T-helper 2 cell treated with Interferon-gamma antibody and Interleukin-4, amounts not matched to agents 5 μg/mL and 100 μg/mL, for 36 hours (primary cell): ENCODE results near the gene ZSCAN16.
"Not testable (repeated sequence)": the region's sequence is repeated elsewhere in the genome, so short reads cannot be mapped to it uniquely, and the experiment has no call there.

ENCODE experiments used
- DNase-seq: peaks from one replicate; pipeline ENCODE4 v3.0.0; 2021; ENCODE audit warnings: low spot score
- H3K27ac Mint-ChIP-seq: one replicate; pipeline ENCODE4 v1.8.0; 2021; ENCODE audit warnings: mild to moderate bottlenecking, mixed read lengths
- H3K27me3 Mint-ChIP-seq: one replicate; pipeline ENCODE4 v1.8.0; 2021; ENCODE audit warnings: low read depth, mixed read lengths
- H3K36me3 Mint-ChIP-seq: one replicate; pipeline ENCODE4 v1.8.0; 2021; ENCODE audit warnings: low read depth, mixed read lengths
- H3K4me1 Mint-ChIP-seq: one replicate; pipeline ENCODE4 v1.8.0; 2021; ENCODE audit warnings: low read depth, mixed read lengths
- H3K4me3 Mint-ChIP-seq: one replicate; pipeline ENCODE4 v1.8.0; 2022; ENCODE audit warnings: mild to moderate bottlenecking, moderate library complexity, mixed read lengths
- H3K9me3 Mint-ChIP-seq: one replicate; pipeline ENCODE4 v1.8.0; 2021; ENCODE audit warnings: mixed read lengths

Gene ZSCAN16

DNA sequence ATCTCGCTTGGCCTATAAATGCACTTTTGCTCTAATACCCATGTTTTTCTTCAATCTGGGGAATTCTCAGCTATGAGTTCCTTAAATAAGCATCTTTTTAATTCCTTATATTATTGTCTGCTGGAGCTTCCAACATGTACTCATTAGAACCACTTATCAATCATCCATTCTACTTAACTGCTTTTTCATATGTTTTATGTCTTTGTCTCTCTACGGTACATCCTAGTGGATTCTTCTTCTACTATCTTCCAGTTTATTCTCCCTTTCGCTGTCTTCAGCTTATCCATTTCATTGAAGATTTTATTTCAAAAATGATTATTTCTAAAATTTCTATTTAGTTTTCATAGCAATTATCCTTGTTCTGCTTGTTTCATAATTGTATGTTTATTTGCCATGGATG lies 12.4 kb upstream of the ZSCAN16 start:
- Mint-ChIP-seq H3K9me3 (no peaks in the 10 kb centered on the region), H3K27me3 (no peaks in the 10 kb centered on the region), H3K4me1 (no peaks in the 10 kb centered on the region), H3K27ac (no peak overlapping the region), H3K36me3 (peaks cover 23% of the 10 kb centered on the region), H3K4me3 (no peak overlapping the region)
- no peak for DNase-seq

DNA sequence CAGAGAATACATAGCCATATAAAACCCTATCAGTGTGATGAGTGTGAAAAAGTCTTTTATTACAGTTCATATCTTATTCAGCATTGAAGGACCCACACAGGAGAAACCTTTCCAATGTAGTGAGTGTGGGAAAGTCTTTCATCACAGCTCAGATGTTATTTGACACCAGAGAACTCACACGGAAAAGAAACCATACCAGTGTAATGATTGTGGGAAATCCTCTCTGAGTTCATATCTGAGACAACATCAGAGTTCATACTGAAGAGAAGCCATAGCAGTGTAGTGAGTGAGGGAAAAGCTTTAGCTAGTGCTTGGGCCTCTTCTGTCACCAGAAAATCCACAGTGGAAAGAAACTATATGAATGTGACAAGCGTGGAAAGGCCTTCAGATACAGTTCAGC lies 8.6 kb upstream of the ZSCAN16 start:
- peaks cover 38% of the 10 kb centered on the region for H3K36me3 Mint-ChIP-seq
- no peaks in the 10 kb centered on the region for H3K4me1 Mint-ChIP-seq
- H3K27me3 Mint-ChIP-seq, result no peaks in the 10 kb centered on the region
- no peak for DNase-seq
- H3K4me3 Mint-ChIP-seq, result no peak overlapping the region
- no peak overlapping the region for H3K27ac Mint-ChIP-seq
- no peaks in the 10 kb centered on the region for H3K9me3 Mint-ChIP-seq

DNA sequence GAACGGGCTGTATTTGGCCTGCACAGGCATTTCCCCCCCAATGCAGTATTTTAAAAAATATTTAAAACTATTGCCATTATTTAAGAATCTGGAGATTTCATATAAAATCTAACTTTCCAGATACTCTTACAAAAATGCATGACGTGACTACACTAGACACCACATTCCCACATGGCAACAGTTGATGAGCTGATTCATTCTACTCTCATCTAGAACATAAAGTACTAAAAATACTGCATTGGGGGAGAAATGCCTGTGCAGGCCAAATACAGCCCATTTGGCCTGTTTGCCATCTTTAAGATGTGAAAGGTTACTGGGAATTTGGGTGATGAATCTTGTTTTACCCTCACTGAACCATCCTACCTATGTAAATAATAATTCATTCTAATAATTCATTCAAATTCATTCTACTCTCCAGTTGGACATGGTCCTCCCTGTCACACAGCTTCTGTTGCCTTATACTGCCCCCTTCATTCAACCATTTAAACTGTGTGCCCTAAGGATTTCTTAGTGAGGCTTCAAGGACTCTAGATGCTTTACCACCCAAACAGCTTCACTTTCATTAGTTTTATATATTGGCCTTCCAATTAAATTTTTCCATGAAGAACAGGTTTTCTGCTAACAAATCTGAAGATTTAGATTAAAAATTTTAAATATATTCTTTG lies 6.9 kb upstream of the ZSCAN16 start:
- H3K9me3 Mint-ChIP-seq, result no peaks in the 10 kb centered on the region
- DNase-seq, result no peak
- no peak overlapping the region for H3K27ac Mint-ChIP-seq
- no peaks in the 10 kb centered on the region for H3K27me3 Mint-ChIP-seq
- H3K36me3 Mint-ChIP-seq, result peaks cover 43% of the 10 kb centered on the region
- no peaks in the 10 kb centered on the region for H3K4me1 Mint-ChIP-seq
- no peak overlapping the region for H3K4me3 Mint-ChIP-seq

DNA sequence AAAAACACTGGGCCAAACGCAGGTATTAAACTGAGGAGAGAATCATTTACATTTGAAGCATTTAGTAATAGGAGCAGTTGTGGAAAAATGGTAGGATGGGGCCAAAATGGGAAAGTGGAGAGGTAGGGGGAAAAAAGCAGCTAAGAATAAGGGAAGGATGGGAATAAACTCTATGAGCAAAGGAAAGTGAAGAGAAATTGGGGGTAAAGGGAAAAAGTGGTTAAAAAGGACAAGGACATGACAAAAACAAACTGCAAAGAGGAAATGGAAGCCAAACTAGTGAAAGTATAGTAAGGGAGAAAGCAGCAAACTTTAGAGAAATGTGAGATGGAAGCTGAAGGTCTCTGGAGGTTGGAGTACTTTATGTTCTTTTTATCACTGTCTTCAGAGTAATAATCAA lies 6.2 kb upstream of the ZSCAN16 start:
- Mint-ChIP-seq H3K9me3 (no peaks in the 10 kb centered on the region), H3K4me1 (no peaks in the 10 kb centered on the region), H3K27me3 (no peaks in the 10 kb centered on the region), H3K4me3 (no peak overlapping the region), H3K36me3 (peaks cover 47% of the 10 kb centered on the region), H3K27ac (no peak overlapping the region)
- DNase-seq, result no peak

DNA sequence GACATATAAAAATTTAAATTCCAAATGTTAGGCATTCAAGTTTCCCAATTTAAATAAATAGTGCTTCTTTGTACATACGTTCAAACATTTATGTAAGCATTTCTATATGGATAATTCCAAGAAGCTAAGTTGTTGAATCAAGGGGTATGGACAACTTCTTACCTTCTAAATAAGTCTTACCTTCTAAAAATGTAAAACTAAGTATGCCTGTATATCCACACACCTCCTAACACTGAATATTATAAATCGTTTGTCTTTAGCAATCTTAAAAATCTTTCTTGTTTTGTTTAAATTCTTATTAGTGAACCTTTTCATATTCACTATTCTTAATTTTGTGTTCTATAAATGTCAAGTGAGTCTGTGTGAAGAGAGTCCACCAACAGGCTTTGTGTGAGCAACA lies 2.5 kb upstream of the ZSCAN16 start:
- no peak overlapping the region for H3K4me3 Mint-ChIP-seq
- H3K27me3 Mint-ChIP-seq, result no peaks in the 10 kb centered on the region
- no peak for DNase-seq
- peaks cover 31% of the 10 kb centered on the region for H3K36me3 Mint-ChIP-seq
- peak overlapping the region; percentile 10 for H3K27ac Mint-ChIP-seq
- no peaks in the 10 kb centered on the region for H3K9me3 Mint-ChIP-seq
- H3K4me1 Mint-ChIP-seq, result peaks cover 18% of the 10 kb centered on the region

DNA sequence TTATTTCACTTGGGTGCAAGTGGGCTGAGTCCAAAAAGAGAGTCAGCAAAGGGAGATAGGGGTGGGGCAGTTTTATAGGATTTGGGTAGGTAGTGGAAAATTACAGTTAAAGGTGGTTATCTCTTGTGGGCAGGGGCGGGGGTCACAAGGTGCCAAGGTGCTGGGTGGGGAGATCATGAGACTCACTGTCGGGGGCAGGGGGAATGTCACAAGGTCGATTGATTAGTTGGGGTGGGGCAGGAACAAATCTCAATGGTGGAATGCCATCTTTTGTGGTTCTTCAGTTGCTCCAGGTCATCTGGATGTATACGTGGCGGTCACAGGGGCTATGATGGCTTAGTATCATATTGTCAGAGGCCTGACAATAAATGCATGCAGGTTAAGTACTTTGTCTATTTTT lies 2.1 kb upstream of the ZSCAN16 start:
- Mint-ChIP-seq H3K4me1 (peaks cover 19% of the 10 kb centered on the region), H3K27ac (peak overlapping the region; percentile 10), H3K36me3 (peaks cover 30% of the 10 kb centered on the region)
- H3K27me3 Mint-ChIP-seq, DNase-seq, H3K4me3 Mint-ChIP-seq, H3K9me3 Mint-ChIP-seq: not testable (repeated sequence)

DNA sequence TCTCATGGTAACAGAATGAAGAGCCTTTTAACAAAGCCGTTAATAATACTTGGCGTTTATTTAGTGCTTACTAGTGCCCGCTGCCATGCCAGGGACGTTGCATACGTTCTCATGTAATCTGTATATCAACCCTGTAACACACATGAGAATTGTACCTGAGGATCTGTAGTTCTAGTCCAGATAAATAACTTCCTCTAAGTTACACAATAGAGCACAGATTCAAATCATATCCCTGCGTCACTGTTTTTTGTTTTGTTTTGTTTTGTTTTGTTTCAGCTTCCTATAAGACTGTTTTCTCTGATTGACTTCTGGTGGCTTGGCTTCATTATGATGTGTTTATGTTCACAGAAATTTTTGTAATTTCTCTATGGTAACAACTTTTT lies 553 bp downstream of the ZSCAN16 start:
- no peaks in the 10 kb centered on the region for H3K9me3 Mint-ChIP-seq
- no peaks in the 10 kb centered on the region for H3K27me3 Mint-ChIP-seq
- DNase-seq, result no peak
- H3K27ac Mint-ChIP-seq, result peak overlapping the region; percentile 89
- H3K4me3 Mint-ChIP-seq, result peak overlapping the region; percentile 96
- peaks cover 27% of the 10 kb centered on the region for H3K4me1 Mint-ChIP-seq
- peaks cover 34% of the 10 kb centered on the region for H3K36me3 Mint-ChIP-seq

DNA sequence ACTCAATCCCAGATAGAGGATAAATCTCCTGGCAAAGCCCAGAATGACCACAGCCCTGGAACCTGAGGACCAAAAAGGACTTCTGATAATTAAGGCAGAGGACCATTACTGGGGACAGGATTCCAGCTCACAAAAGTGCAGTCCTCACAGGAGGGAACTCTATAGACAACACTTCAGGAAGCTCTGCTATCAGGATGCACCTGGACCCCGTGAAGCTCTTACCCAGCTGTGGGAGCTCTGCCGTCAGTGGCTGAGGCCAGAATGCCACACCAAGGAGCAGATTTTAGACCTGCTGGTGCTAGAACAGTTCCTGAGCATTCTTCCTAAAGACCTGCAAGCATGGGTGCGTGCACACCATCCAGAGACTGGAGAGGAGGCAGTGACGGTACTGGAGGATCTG lies 992 bp downstream of the ZSCAN16 start:
- H3K27ac Mint-ChIP-seq, result peak overlapping the region; percentile 89
- H3K9me3 Mint-ChIP-seq, result no peaks in the 10 kb centered on the region
- H3K4me3 Mint-ChIP-seq, result peak overlapping the region; percentile 96
- peaks cover 27% of the 10 kb centered on the region for H3K4me1 Mint-ChIP-seq
- H3K36me3 Mint-ChIP-seq, result peaks cover 32% of the 10 kb centered on the region
- no peaks in the 10 kb centered on the region for H3K27me3 Mint-ChIP-seq
- no peak for DNase-seq

DNA sequence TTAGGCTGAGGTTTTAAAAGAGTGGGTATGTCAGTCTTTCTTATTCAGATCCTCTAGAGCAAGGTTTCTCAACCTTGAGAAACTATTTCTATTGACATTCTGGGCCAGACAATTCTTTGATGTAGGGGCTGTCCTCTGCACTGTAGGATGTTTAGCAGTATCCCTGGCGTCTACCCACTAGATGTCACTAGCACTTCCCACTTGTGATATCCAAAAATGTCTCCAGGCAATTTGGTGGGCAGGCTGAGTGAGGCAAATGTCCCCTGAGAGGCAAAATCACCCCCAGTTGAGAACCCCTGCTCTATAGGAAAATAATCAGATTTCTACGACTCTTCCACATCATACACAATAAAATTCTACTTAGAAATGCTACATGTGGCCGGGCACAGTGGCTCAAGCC lies 9.6 kb downstream of the ZSCAN16 start:
- Mint-ChIP-seq H3K36me3 (peaks cover 24% of the 10 kb centered on the region), H3K27ac (no peak overlapping the region), H3K9me3 (no peaks in the 10 kb centered on the region), H3K27me3 (no peaks in the 10 kb centered on the region), H3K4me1 (peaks cover 48% of the 10 kb centered on the region), H3K4me3 (peak overlapping the region; percentile 2)
- DNase-seq, result peak; percentile 7

DNA sequence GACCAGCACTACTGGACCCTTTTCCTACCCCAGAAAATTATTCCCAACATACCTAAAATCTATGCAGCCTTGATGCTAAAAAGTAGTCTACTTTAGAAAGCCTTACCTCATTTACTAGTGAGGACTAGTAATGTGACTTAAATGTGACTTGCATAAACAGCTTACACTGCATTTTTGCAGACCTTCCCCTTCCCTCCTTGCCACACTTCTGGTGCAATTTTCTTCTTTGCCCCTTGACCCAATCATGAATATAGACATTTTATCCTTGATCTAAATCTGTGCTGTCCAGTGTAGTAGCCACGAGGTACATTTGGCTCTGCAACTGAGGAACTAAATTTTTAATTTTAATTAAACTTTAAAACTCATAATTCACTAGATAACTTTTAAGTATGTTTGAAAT lies 10.3 kb downstream of the ZSCAN16 start:
- Mint-ChIP-seq H3K27ac (peak overlapping the region; percentile 34), H3K4me1 (peaks cover 44% of the 10 kb centered on the region), H3K4me3 (no peak overlapping the region), H3K36me3 (peaks cover 17% of the 10 kb centered on the region), H3K27me3 (no peaks in the 10 kb centered on the region), H3K9me3 (no peaks in the 10 kb centered on the region)
- DNase-seq, result no peak

DNA sequence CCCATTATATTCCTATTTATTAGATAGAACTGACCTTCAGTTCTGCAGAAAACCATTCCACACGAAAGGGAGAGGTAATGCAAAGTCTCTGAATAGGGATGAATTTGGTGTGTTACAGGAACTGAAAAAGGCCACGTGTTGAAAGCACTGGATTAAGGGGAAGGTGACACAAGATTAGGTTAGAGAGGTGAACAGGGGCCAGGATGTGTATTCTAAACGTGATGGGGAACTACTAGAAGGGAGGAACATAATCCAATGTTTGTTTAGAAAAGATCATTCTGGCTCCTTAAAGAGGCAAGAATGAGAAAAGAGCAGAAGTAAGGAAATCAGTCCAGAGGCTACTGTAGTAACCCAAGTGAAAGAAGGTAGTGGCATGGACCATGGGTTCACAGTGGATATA lies 11.0 kb downstream of the ZSCAN16 start:
- no peak for DNase-seq
- no peaks in the 10 kb centered on the region for H3K9me3 Mint-ChIP-seq
- H3K4me1 Mint-ChIP-seq, result peaks cover 47% of the 10 kb centered on the region
- peaks cover 14% of the 10 kb centered on the region for H3K36me3 Mint-ChIP-seq
- no peaks in the 10 kb centered on the region for H3K27me3 Mint-ChIP-seq
- peak overlapping the region; percentile 91 for H3K4me3 Mint-ChIP-seq
- peak overlapping the region; percentile 94 for H3K27ac Mint-ChIP-seq

DNA sequence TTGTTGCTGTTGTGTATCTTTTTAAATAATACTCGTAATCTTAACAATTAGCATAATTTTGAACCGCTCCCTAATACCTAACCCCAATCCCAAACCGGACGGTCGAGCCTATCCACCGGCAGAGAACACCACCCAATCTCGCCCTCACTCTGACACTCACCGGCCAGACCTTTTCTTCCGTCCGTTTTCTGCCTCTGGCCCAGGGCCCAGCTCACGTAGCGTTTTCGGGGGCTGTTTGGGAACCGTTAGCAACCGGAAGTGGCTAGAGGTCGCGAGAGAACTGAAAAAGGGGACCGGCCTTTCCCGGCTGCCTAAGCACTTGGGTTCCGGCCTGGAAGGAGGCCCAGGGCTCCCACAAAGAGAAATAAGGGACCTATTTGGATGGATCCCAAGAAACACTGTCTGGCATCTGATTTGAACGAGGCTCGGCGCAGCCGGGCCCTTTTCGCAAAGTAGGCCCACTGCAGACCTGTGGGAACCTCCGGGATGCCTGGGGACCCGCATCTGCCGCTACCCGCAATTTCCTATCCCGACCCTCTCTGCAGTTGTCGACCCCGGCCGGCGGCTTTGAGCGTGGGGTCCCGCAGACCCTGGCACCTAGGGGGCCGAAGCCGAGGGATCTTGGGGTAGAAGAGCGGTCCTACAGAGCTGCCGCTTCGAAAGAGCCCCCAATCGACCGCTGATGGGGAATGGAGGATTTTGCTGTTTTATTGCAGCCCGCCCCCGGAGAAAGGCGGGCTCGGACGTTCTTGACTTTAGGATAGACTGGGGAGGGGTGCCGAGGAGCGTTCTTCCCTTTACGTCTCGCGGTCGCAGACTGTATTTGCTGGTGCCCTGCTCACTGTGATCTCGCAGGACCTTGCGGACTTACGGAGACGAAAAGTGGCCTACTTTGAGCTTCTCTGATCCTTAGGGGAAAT lies 12.4 kb downstream of the ZSCAN16 start:
- H3K36me3 Mint-ChIP-seq, result peaks cover 13% of the 10 kb centered on the region
- H3K27ac Mint-ChIP-seq, result peak overlapping the region; percentile 94
- peak; percentile 77 for DNase-seq
- H3K4me1 Mint-ChIP-seq, result peaks cover 53% of the 10 kb centered on the region
- H3K4me3 Mint-ChIP-seq, result peak overlapping the region; percentile 91
- no peaks in the 10 kb centered on the region for H3K9me3 Mint-ChIP-seq
- no peaks in the 10 kb centered on the region for H3K27me3 Mint-ChIP-seq

DNA sequence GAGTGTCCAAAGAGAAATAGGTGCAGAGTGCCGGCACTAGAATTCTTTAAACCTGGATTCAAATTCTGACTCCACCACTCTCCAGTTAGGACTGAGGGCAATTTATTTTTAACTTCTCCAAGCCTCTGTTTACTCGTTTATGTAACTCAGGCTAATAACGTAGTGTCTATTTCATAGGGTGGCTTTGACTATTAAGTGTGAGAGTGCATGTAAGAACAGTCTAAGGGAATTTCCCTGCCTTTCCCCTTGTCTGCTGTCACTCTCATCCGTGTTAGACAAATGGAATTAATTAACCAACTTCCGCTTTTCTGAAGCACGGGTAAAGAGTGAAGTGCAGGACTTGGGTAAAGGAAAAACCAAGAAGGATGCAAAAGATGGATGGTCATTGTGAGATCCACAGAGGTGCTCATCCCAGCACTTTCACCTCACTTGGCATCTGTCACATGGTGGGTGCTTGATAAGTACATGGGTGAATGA lies 13.1 kb downstream of the ZSCAN16 start:
- H3K27ac Mint-ChIP-seq, result peak overlapping the region; percentile 94

DNA sequence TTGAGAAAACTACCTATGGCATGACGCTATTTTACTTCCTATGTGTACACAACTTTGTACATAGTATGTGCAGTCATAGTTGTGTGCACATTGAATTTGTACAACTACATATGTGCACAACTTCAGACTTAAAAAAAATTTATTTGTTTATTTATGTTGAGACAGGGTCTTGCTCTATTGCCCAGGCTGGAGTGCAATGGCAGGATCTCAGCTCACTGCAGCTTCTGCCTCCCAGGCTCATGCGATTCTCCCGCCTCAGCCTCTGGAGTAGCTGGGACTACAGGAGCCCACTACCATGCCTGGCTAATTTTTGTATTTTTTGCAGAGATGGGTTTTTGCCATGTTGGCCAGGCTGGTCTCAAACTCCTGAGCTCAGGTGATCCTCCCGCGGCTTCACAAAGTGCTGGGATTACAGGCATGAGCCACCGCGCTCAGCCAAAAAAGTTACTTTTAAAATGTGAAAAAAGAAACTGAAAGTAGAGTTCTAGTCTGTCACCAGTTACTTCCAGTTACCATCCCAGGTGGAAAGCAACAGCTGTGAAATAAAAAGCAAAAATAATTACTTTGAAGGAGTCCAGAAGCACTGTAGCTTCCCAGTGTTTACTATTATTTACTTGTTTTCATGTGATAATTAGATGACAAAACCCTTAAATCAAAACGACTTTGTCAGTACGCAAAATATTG lies 15.6 kb downstream of the ZSCAN16 start:
- Mint-ChIP-seq H3K4me1 (peaks cover 49% of the 10 kb centered on the region), H3K9me3 (no peaks in the 10 kb centered on the region)
- no peak for DNase-seq

More for the DNA sequence above, 13.1 kb downstream of the ZSCAN16 start:
- H3K4me3 Mint-ChIP-seq, result peak overlapping the region; percentile 91
- no peaks in the 10 kb centered on the region for H3K9me3 Mint-ChIP-seq
- peaks cover 13% of the 10 kb centered on the region for H3K36me3 Mint-ChIP-seq
- no peaks in the 10 kb centered on the region for H3K27me3 Mint-ChIP-seq
- DNase-seq, result peak; percentile 36
- peaks cover 55% of the 10 kb centered on the region for H3K4me1 Mint-ChIP-seq

More for the DNA sequence above, 15.6 kb downstream of the ZSCAN16 start:
- no peaks in the 10 kb centered on the region for H3K27me3 Mint-ChIP-seq
- peaks cover 10% of the 10 kb centered on the region for H3K36me3 Mint-ChIP-seq
- peak overlapping the region; percentile 69 for H3K27ac Mint-ChIP-seq
- H3K4me3 Mint-ChIP-seq, result peak overlapping the region; percentile 96
